GM19455 (cell line): Measurements from ENCODE around the gene CACNA2D1.

Experiments
- ATAC-seq: cut with Tn5 transposase; IDR thresholded peaks from one replicate; pipeline ENCODE4 v1.9.1; 2021; ENCODE audit not compliant: unreplicated experiment

The CACNA2D1 gene

DNA sequence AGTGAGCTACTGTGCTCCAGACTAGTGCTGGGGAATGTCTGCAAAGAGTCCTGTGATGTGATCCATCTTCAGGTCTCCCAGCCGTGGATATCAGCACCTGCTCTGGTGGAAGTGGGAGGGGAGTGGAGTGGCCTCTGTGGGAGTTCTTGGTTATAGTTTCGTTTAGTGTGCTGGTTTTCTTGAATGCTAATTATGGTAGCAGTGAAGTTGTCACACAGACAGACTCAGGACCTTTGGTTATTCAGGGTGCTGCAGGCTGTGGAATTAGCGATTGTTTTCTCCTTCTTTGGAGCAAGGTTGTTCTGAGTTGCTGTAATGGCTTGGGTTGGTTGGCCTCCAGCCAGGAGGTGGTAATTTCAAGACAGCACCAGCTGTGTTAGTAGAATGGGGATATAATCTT lies 541.0 kb downstream of the CACNA2D1 start:
- no peak for ATAC-seq
